Hepatocyte (in vitro differentiated cells): ENCODE measurements around the gene TTC39A. TPM values are rescaled to one million over a fixed set of nuclear protein-coding genes. Genes with fewer than 3 reads are reported as not detected.

ENCODE experiments used
- DNase-seq: peaks from one replicate; pipeline ENCODE4 v3.0.0-alpha.2; 2016; ENCODE audit warnings: low spot score
- H2AFZ ChIP-seq: fragments of 200-600 bp; sonication (generic); 2 replicates; pipeline ENCODE4 v1.6.0; 2016; ENCODE audit warnings: antibody characterized with exemption, mild to moderate bottlenecking
- H3K27ac ChIP-seq: fragments of 200-600 bp; sonication (generic); 2 replicates; pipeline ENCODE4 v1.5.1; 2016; ENCODE audit warnings: mild to moderate bottlenecking
- H3K27me3 ChIP-seq: fragments of 200-600 bp; sonication (generic); 2 replicates; pipeline ENCODE4 v1.6.1; 2016
- H3K36me3 ChIP-seq: fragments of 200-600 bp; sonication (generic); replicated peaks from 2 replicates; pipeline ENCODE4 v1.5.1; 2016; ENCODE audit warnings: low read depth; ENCODE audit not compliant: insufficient read depth
- H3K4me1 ChIP-seq: fragments of 200-600 bp; sonication (generic); 2 replicates; pipeline ENCODE4 v1.5.1; 2016; ENCODE audit warnings: mild to moderate bottlenecking, moderate library complexity; ENCODE audit not compliant: insufficient read depth
- H3K4me2 ChIP-seq: fragments of 200-600 bp; sonication (generic); 2 replicates; pipeline ENCODE4 v1.6.0; 2016
- H3K4me3 ChIP-seq: fragments of 200-600 bp; sonication (generic); 2 replicates; pipeline ENCODE4 v1.5.1; 2016; ENCODE audit warnings: mild to moderate bottlenecking
- H3K79me2 ChIP-seq: fragments of 200-600 bp; sonication (generic); 2 replicates; pipeline ENCODE4 v1.6.0; 2017; ENCODE audit warnings: mild to moderate bottlenecking
- H3K9me2 ChIP-seq: fragments of 200-600 bp; sonication (generic); replicated peaks from 2 replicates; pipeline ENCODE4 v1.6.0; 2017; ENCODE audit warnings: mild to moderate bottlenecking; ENCODE audit not compliant: insufficient read depth
- H3K9me3 ChIP-seq: fragments of 200-600 bp; sonication (generic); 2 replicates; pipeline ENCODE4 v1.5.1; 2016; ENCODE audit warnings: low read depth, mild to moderate bottlenecking
- H4K20me1 ChIP-seq: fragments of 200-600 bp; sonication (generic); 2 replicates; pipeline ENCODE4 v1.6.0; 2016; ENCODE audit warnings: mild to moderate bottlenecking; ENCODE audit not compliant: insufficient read depth, poor library complexity, severe bottlenecking
- EZH2 ChIP-seq: fragments of 200-600 bp; sonication (generic); IDR thresholded peaks from 2 replicates; pipeline ENCODE4 v1.6.1; 2016; ENCODE audit warnings: antibody characterized with exemption, mild to moderate bottlenecking, borderline replicate concordance
- EZH2phosphoT487 ChIP-seq: fragments of 200-600 bp; sonication (generic); IDR thresholded peaks from one replicate; pipeline ENCODE4 v1.6.1; 2018; ENCODE audit warnings: antibody characterized with exemption, mild to moderate bottlenecking, low read depth, moderate library complexity; ENCODE audit not compliant: unreplicated experiment, severe bottlenecking
- WGBS: methylation state at CpG from one replicate; pipeline ENCODE4 v1.1.6; 2016; ENCODE audit warnings: low lambda C conversion rate; ENCODE audit errors: missing lambda C conversion rate; 5-methylcytosine and 5-hydroxymethylcytosine counted together
- polyA plus RNA-seq: library from polyadenylated mRNA; unstranded; fragments of >200 nt; fragmentation: Nextera tagmentation; extraction: Ambion mirVana; gene quantifications from 2 replicates; pipeline ENCODE4 v1.2.1, GENCODE V29; 2016
- total RNA-seq: library from RNA; depleted of rRNA; stranded (reverse); fragments of >200 nt; gene quantifications from 2 replicates; pipeline ENCODE4 v1.2.3, GENCODE V29; 2014
- TF ChIP-seq, protein P1 (sequence below): fragments of 200-600 bp; sonication (generic); IDR thresholded peaks from 2 replicates; pipeline ENCODE4 v1.5.1; 2016; ENCODE audit warnings: antibody characterized with exemption, mild to moderate bottlenecking; ENCODE audit not compliant: poor library complexity

The TTC39A gene
- total and polyA plus RNA-seq, 2 experiments from 2014 or later = 20.5 to 35.1 TPM

DNA sequence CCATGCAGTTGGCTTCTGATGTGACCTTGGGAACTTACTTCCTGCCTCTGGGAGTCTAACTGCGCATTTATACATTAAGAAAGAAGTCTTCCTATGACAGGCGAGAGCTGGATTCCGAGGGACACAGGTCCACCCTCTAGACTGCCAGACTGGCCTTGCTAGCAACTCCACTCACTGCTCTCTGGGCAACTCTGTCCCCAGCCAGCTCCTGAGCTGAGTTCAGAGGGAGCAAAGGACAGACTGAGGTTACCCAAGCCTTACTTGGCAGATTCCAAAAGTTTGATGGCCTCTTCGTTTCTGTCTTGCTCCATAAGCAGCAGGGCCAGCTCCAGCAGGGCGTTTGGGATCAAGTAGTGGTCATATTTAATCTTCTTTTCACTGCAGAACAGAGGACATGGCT lies 41.8 kb downstream of the TTC39A start:
- H3K79me2 ChIP-seq = no peaks in the 10 kb centered on the region
- no peak overlapping the region for H2AFZ ChIP-seq
- no peak for DNase-seq
- no peak overlapping the region for H3K27ac ChIP-seq
- no peaks in the 10 kb centered on the region for H3K9me2 ChIP-seq
- WGBS = 94% methylated on average over 5 of the region's 5 CpGs
- no peaks in the 10 kb centered on the region for H3K27me3 ChIP-seq
- H3K4me2 ChIP-seq = no peak overlapping the region
- TF ChIP-seq EZH2phosphoT487 (no peak), EZH2 (no peak)
- TF ChIP-seq, protein P1, sequence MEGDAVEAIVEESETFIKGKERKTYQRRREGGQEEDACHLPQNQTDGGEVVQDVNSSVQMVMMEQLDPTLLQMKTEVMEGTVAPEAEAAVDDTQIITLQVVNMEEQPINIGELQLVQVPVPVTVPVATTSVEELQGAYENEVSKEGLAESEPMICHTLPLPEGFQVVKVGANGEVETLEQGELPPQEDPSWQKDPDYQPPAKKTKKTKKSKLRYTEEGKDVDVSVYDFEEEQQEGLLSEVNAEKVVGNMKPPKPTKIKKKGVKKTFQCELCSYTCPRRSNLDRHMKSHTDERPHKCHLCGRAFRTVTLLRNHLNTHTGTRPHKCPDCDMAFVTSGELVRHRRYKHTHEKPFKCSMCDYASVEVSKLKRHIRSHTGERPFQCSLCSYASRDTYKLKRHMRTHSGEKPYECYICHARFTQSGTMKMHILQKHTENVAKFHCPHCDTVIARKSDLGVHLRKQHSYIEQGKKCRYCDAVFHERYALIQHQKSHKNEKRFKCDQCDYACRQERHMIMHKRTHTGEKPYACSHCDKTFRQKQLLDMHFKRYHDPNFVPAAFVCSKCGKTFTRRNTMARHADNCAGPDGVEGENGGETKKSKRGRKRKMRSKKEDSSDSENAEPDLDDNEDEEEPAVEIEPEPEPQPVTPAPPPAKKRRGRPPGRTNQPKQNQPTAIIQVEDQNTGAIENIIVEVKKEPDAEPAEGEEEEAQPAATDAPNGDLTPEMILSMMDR = no peak
- H4K20me1 ChIP-seq = no peaks in the 10 kb centered on the region
- no peaks in the 10 kb centered on the region for H3K9me3 ChIP-seq
- H3K4me1 ChIP-seq = peaks cover 13% of the 10 kb centered on the region
- H3K36me3 ChIP-seq = no peaks in the 10 kb centered on the region
- no peak overlapping the region for H3K4me3 ChIP-seq

DNA sequence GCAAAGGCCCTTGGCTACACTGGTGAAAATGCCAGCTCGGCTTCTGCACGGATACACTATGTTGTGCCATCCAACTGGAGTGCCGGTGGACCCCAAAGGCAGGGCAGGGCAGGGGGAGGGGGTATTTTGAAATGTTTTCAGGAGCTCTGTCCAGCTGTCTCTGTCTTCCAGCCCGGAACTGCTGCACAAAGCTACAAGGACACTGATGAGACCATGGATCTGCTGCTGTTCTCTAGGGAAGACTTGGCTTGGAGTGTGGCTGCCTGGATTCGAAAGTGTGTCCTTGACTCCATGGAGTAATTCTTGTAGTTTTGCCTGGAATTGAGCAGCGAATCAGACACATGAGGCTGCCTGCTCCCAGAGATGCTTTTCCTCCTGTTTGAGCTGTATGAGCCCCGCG lies 42.4 kb downstream of the TTC39A start:
- DNase-seq = no peak
- H3K9me2 ChIP-seq = no peaks in the 10 kb centered on the region
- no peak overlapping the region for H2AFZ ChIP-seq
- H3K4me2 ChIP-seq = no peak overlapping the region
- H3K36me3 ChIP-seq = no peaks in the 10 kb centered on the region
- H3K27ac ChIP-seq = no peak overlapping the region
- no peaks in the 10 kb centered on the region for H3K9me3 ChIP-seq
- TF ChIP-seq EZH2 = no peak
- TF ChIP-seq, protein P1 = no peak
- no peak for TF ChIP-seq EZH2phosphoT487
- no peaks in the 10 kb centered on the region for H3K27me3 ChIP-seq
- H3K79me2 ChIP-seq = no peaks in the 10 kb centered on the region
- WGBS = 96% methylated on average over 8 of the region's 8 CpGs
- no peak overlapping the region for H3K4me3 ChIP-seq
- peaks cover 17% of the 10 kb centered on the region for H3K4me1 ChIP-seq
- no peaks in the 10 kb centered on the region for H4K20me1 ChIP-seq

DNA sequence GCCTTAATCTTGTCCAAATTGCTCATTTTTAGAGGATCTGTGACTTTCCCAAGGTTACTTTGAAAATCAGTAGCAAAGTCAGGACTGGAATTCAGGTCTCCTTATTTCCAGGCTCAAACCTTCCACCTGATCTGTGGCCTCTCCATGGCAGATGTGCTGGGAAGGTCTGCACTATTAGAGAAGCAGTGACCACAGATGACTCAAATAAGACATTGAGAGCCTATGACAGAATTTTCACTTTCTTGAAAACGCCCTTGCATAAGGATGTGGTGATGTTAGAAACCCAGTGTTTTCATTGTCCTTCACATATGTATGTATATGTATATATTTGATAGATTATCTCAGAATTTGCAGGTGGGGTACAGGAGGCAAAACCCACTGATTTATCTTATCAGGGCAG lies 45.3 kb downstream of the TTC39A start:
- no peak for DNase-seq
- WGBS = 92% methylated on average over 1 of the region's 1 CpG
- Histone ChIP-seq H2AFZ (no peak overlapping the region), H3K9me3 (no peaks in the 10 kb centered on the region), H3K9me2 (no peaks in the 10 kb centered on the region), H3K4me2 (no peak overlapping the region), H3K4me3 (no peak overlapping the region), H3K27me3 (no peaks in the 10 kb centered on the region), H3K36me3 (no peaks in the 10 kb centered on the region), H4K20me1 (no peaks in the 10 kb centered on the region), H3K27ac (no peak overlapping the region), H3K79me2 (no peaks in the 10 kb centered on the region), H3K4me1 (peaks cover 17% of the 10 kb centered on the region)
- TF ChIP-seq EZH2 (no peak), EZH2phosphoT487 (no peak)
- TF ChIP-seq, protein P1 = no peak

DNA sequence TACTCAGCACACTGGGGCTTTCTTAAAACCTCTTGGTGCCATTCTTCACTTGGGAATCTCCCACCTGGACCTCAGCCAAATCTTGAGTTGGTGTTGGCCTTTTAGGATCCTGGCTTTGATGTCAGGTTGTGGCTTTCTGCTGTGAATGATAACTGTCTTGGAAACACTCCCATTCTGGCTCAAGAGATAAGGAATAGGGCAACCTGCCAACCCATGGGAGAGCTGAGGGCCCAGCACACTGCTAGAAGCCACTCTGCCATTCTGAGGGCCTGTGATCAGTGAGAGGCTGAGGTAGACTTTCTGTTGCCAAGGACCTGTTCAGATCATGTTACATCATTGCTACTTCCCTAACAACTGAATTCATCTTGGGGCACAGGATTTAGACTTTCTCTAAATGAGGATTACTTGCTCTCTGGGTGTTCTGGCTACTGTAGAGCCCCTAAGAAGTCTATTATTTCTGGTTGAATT lies 45.8 kb downstream of the TTC39A start:
- Histone ChIP-seq H4K20me1 (no peaks in the 10 kb centered on the region), H3K4me1 (peaks cover 17% of the 10 kb centered on the region), H3K27ac (no peak overlapping the region), H3K9me3 (no peaks in the 10 kb centered on the region), H3K27me3 (no peaks in the 10 kb centered on the region), H3K4me2 (no peak overlapping the region), H3K4me3 (no peak overlapping the region), H3K79me2 (no peaks in the 10 kb centered on the region), H3K9me2 (no peaks in the 10 kb centered on the region), H2AFZ (no peak overlapping the region), H3K36me3 (no peaks in the 10 kb centered on the region)
- no peak for DNase-seq
- TF ChIP-seq EZH2 (no peak), EZH2phosphoT487 (no peak)
- TF ChIP-seq, protein P1 = no peak
